Uterus (tissue), 2 donors: Measurements from ENCODE around the gene DNAJC19.

ENCODE experiments used
- POLR2A ChIP-seq, 2 donors: fragments of 450-650 bp; IDR thresholded peaks; one replicate each; pipeline ENCODE4 v1.6.1; 2016; ENCODE audit warnings: antibody characterized with exemption in 2 of 2, mild to moderate bottlenecking in 1 of 2, moderate library complexity in 1 of 2
- TF ChIP-seq, protein P1 (sequence below), 4 experiments: fragments of 200-600 bp in 2 of 4; fragments of 450-650 bp in 2 of 4; sonication (generic) in 2 of 4; IDR thresholded peaks; one replicate each; pipeline ENCODE4 v1.5.1; 2016 to 2019; ENCODE audit warnings: antibody characterized with exemption in 4 of 4, mild to moderate bottlenecking in 2 of 4, moderate library complexity in 1 of 4

DNA sequence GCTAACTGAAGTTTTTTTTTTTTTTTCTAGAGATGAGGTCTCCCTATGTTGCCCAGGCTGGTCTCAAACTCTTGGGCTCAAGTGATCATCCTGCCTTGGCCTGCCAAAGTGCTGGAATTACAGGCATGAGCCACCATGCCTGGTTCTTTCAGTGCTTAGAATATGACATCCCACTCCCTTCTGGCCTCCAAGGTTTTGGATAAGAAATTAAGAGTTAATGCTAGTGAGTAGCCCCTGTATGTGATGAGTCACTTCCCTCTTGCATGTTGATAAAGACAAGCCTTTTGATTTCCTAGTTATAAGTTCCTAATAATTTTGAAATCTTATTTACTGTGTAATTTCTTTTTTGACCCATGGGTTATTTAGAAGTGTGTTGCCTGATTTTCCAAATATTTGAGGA, 35.7 kb upstream of the DNAJC19 start:
- TF ChIP-seq, protein P1, sequence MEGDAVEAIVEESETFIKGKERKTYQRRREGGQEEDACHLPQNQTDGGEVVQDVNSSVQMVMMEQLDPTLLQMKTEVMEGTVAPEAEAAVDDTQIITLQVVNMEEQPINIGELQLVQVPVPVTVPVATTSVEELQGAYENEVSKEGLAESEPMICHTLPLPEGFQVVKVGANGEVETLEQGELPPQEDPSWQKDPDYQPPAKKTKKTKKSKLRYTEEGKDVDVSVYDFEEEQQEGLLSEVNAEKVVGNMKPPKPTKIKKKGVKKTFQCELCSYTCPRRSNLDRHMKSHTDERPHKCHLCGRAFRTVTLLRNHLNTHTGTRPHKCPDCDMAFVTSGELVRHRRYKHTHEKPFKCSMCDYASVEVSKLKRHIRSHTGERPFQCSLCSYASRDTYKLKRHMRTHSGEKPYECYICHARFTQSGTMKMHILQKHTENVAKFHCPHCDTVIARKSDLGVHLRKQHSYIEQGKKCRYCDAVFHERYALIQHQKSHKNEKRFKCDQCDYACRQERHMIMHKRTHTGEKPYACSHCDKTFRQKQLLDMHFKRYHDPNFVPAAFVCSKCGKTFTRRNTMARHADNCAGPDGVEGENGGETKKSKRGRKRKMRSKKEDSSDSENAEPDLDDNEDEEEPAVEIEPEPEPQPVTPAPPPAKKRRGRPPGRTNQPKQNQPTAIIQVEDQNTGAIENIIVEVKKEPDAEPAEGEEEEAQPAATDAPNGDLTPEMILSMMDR (IDR thresholded peaks at IDR 0.05) = no peak
- TF ChIP-seq POLR2A (IDR thresholded peaks at IDR 0.05) = no peak
